Natural killer cell treated with Interleukin-12 subunit alpha and Interleukin-12 subunit beta and Interleukin-15 and Interleukin-18, amount 100 ng/mL, for 72 hours (primary cell): ENCODE data around the gene DSTN. TPM values are rescaled to one million over a fixed set of nuclear protein-coding genes. Genes with fewer than 3 reads are reported as not detected.
A peak's percentile ranks its signal among the peaks of the same experiment; 100 is the strongest.

Experiments used
- ATAC-seq, 2 donors: fragments of 150-1000 bp; cut with Tn5 transposase in 1 of 2; sonication (Bioruptor Pico), chemical (Tn5 transposase) in 1 of 2; 2 replicates each; pipeline ENCODE4 v1.10.0; 2021
- DNase-seq: peaks from one replicate; pipeline ENCODE4 v3.0.0; 2022; ENCODE audit warnings: low spot score
- H3K27ac Mint-ChIP-seq, 2 donors: 1 replicate in 1 of 2; 2 replicates in 1 of 2; pipeline ENCODE4 v1.8.0; 2022; ENCODE audit warnings: mixed read lengths in 2 of 2, mild to moderate bottlenecking in 1 of 2, moderate library complexity in 1 of 2
- H3K27me3 Mint-ChIP-seq, 2 donors: 1 replicate in 1 of 2; 2 replicates in 1 of 2; pipeline ENCODE4 v1.8.0; 2022; ENCODE audit warnings: mixed read lengths in 2 of 2
- H3K36me3 Mint-ChIP-seq: one replicate; pipeline ENCODE4 v1.8.0; 2022; ENCODE audit warnings: mixed read lengths
- H3K4me1 Mint-ChIP-seq, 2 donors: 1 replicate in 1 of 2; 2 replicates in 1 of 2; pipeline ENCODE4 v1.8.0; 2022; ENCODE audit warnings: low read depth in 2 of 2, mixed read lengths in 2 of 2, mild to moderate bottlenecking in 1 of 2
- H3K4me3 Mint-ChIP-seq: one replicate; pipeline ENCODE4 v1.8.0; 2022; ENCODE audit warnings: mixed read lengths
- H3K9me3 Mint-ChIP-seq: 2 replicates; pipeline ENCODE4 v1.8.0; 2022; ENCODE audit warnings: mixed read lengths
- total RNA-seq, 2 donors: library from RNA; stranded (reverse); gene quantifications; one replicate each; pipeline ENCODE4 v1.2.3, GENCODE V29; 2022

The DSTN gene
- total RNA-seq, result 10 to 100 TPM; 42.5 to 59.1 TPM

DNA sequence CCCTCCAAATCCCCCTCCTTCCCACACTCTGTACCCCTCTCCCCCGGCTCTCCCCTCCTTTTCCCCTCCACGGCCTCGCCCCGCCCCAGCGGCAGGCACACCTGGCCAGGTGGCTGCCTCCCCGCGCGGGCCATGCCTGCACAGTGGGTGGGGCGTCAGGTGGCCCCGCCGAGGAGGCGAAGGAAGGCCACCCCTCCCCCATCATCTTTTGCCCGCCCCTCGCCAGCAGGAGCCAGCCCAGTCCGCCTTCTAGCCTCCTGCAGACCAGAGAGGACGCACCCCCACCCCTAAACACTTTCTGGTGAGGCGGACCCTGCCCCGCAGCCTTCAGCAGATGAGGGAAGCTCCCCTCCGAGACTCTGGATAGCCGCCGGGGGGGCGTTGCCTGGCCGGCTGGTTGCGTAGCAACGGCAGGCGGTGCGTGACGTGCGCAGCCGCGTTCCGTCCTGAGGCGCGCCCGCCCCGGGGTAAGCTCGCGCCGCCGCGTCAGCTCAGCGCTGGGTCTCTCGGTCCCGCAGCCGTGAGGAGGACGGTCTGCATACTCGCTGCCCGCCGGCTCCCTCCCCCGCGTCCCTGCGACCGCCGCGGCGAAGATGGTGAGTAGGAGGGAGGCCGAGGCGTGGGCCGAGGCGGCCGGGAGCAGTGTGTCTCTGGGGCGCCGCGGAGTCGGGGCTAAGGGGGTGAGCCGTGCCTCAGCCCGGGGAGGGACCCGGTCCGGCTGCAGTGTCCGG, at the start of gene DSTN:
DSTN (plus strand) TSS at position 460 of the 731 bp plus-strand sequence; CDS start at position 594, 134 bp downstream.
- ATAC-seq (peak; percentile 94 to 97), DNase-seq (peak; percentile 94)
- H3K27ac Mint-ChIP-seq, result peak within 1 kb of the TSS; percentile 78 to 94
- H3K4me3 Mint-ChIP-seq, result peak within 1 kb of the TSS; percentile 91
- H3K36me3 Mint-ChIP-seq, result no peaks in the 10 kb centered on the region
- no peaks in the 10 kb centered on the region for H3K9me3 Mint-ChIP-seq
- peaks cover 8% of the 10 kb centered on the region in 2 donors for H3K27me3 Mint-ChIP-seq
- H3K4me1 Mint-ChIP-seq, result peaks cover 19 to 22% of the 10 kb centered on the region in 2 donors

DNA sequence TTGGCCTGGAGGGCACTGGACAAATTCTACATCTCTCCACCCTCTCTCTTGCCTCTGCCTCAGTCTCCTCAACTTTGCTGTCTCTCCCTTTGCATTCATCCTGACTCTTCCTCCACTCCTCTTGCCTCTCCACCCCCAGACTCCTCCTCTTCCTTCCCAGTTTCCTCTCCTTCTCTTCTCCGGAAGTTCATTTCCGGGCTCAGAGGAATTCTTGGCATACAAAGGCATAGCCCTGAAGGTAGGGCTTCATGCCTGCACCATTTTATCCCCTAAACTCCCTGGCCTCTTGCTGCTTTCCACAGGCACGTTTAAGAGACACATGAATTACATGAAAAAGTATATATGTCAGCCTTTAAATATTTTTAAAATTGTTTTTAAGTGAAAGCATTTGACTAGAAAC, 49.3 kb upstream of the DSTN start:
- DNase-seq (no peak), ATAC-seq (no peak)
- Mint-ChIP-seq H3K9me3 (no peaks in the 10 kb centered on the region), H3K27ac (peak overlapping the region in 1 of 2 donors; percentile 43), H3K4me1 (peaks cover 4 to 9% of the 10 kb centered on the region in 2 donors), H3K27me3 (peaks cover 0 to 4% of the 10 kb centered on the region in 2 donors), H3K4me3 (no peak overlapping the region), H3K36me3 (no peaks in the 10 kb centered on the region)

DNA sequence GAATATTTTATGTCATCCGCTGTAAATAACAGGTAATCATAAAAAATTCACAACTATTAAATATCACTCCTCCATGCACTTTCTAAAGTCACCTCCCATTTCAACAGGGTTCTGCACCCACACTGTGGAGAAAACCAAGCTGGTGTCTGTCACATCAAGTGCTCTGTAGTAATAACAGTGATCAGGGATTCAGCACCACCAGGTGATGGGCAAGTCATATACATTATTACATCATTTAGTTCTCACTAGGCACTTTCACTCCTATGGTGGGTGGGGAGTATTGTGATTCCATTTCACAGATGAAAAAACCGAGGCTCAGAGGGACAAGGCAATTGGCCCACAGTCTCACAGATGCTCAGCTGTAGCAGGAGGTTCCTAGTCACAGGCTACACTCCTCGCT, 47.3 kb upstream of the DSTN start:
- ATAC-seq (no peak), DNase-seq (no peak)
- Mint-ChIP-seq H3K27me3 (peaks cover 0 to 4% of the 10 kb centered on the region in 2 donors), H3K27ac (no peak overlapping the region), H3K9me3 (no peaks in the 10 kb centered on the region), H3K4me1 (peaks cover 4 to 9% of the 10 kb centered on the region in 2 donors), H3K36me3 (no peaks in the 10 kb centered on the region), H3K4me3 (no peak overlapping the region)

DNA sequence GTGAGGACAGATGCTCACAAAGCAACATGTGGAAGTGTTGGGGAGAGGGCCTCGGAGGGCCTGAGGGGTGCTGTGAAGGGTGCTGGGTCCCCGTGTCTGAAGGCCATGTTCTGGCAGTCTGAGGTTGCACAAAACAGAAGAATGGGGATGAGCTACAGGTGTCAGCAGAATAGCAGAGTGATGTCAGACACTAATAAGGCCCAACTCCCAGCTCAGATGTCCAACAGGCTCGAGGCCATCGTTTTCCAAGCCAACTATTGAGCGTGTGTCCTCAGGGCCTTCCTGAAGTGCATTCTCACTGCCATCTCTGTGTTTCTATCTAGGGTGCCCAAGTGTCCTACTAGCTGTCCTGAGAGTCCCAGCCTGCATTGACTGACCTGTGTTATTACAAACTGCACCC, 46.5 kb upstream of the DSTN start:
- no peaks in the 10 kb centered on the region for H3K9me3 Mint-ChIP-seq
- H3K36me3 Mint-ChIP-seq, result no peaks in the 10 kb centered on the region
- H3K27me3 Mint-ChIP-seq, result peaks cover 0 to 4% of the 10 kb centered on the region in 2 donors
- H3K4me3 Mint-ChIP-seq, result no peak overlapping the region
- H3K4me1 Mint-ChIP-seq, result peaks cover 4 to 9% of the 10 kb centered on the region in 2 donors
- peak overlapping the region in 1 of 2 donors; percentile 26 for H3K27ac Mint-ChIP-seq
- ATAC-seq, result no peak
- no peak for DNase-seq

DNA sequence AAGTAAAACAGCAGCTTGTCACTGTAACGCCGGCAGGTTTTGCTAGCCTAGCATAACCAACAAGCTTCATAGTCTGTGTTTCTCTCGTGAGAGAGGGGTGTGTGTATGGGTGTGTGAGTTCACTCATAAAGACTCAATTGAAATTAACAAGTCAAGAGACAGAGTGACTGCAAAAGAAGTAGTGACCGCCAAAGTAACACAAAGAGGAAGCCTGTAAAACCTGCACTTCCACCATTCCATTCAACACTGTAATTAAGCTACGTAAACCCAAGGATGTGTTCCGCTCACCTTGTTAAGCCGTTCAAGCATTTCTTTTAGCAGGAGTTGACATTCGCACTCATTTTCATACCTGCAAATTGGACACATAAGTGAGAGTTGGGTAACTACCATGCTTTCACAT, 45.3 kb upstream of the DSTN start:
- Mint-ChIP-seq H3K4me1 (peaks cover 4 to 12% of the 10 kb centered on the region in 2 donors), H3K36me3 (no peaks in the 10 kb centered on the region), H3K9me3 (no peaks in the 10 kb centered on the region), H3K27me3 (peaks cover 0 to 4% of the 10 kb centered on the region in 2 donors), H3K4me3 (no peak overlapping the region), H3K27ac (no peak overlapping the region)
- no peak for ATAC-seq
- no peak for DNase-seq

DNA sequence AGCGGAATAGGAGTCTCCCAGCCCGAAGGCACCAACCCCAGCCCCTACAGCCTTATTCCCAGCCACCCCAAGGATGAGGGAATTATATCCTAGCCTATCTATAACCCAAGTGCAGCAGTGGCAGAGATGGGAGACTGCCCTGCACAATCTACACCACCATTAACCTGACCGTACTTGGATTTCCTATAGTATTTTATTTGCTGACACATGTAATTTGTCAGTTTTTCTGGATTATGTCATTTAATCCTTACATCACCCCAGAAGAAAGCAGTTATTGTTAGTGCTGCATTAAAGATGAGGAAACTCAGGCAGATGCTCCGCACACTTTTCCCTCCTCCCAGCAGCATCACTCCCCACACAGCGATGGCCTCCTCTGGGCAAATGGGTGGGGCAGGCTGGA, 44.7 kb upstream of the DSTN start:
- Mint-ChIP-seq H3K27me3 (peaks cover 0 to 4% of the 10 kb centered on the region in 2 donors), H3K36me3 (no peaks in the 10 kb centered on the region), H3K4me3 (no peak overlapping the region), H3K9me3 (no peaks in the 10 kb centered on the region), H3K4me1 (peaks cover 4 to 15% of the 10 kb centered on the region in 2 donors), H3K27ac (no peak overlapping the region)
- no peak for ATAC-seq
- no peak for DNase-seq

DNA sequence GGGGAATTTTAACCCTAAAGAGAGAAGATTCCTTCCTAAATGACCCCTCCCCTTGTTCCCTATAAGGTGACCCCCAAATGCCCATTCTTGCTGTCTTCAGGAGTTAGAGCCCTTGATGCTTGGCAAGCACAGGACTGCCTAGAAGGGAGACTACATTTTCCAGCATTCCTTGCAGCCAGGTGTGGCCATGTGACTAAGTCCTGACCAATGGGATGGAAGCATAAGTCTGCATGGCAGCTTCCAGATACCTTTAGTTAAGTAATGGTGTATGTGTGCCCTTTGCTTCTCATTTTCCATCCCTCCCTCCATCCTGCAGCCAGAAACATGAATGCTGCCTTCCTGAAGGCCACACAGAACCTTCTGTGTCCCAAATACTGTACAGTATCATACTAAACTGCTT, 44.2 kb upstream of the DSTN start:
- Mint-ChIP-seq H3K36me3 (no peaks in the 10 kb centered on the region), H3K9me3 (no peaks in the 10 kb centered on the region), H3K27me3 (peaks cover 0 to under 1% of the 10 kb centered on the region in 2 donors), H3K27ac (no peak overlapping the region), H3K4me1 (peaks cover under 1 to 12% of the 10 kb centered on the region in 2 donors), H3K4me3 (no peak overlapping the region)
- DNase-seq (no peak), ATAC-seq (no peak)

DNA sequence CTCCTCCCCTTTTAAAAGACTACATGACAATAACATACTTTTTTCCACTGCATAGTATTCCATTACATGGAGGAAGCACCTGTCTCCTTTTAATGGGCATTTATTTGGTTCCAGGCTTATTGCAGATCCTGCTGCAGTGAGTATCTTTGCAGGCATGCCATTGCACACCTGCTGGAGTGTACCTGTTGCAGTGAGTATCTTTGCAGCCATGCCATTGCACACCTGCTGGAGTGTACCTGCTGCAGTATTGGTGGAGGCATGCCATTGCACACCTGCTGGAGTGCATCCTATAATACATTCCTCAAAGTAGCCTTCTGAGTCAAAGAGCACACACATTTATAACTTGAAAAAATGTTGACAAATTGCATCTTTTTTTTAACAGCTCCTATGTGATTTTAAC, 40.3 kb upstream of the DSTN start:
- Mint-ChIP-seq H3K27me3 (no peaks in the 10 kb centered on the region), H3K9me3 (no peaks in the 10 kb centered on the region), H3K4me3 (no peak overlapping the region), H3K4me1 (peaks cover 23 to 25% of the 10 kb centered on the region in 2 donors), H3K27ac (peak overlapping the region in 1 of 2 donors; percentile 59), H3K36me3 (no peaks in the 10 kb centered on the region)
- ATAC-seq (no peak), DNase-seq (no peak)

DNA sequence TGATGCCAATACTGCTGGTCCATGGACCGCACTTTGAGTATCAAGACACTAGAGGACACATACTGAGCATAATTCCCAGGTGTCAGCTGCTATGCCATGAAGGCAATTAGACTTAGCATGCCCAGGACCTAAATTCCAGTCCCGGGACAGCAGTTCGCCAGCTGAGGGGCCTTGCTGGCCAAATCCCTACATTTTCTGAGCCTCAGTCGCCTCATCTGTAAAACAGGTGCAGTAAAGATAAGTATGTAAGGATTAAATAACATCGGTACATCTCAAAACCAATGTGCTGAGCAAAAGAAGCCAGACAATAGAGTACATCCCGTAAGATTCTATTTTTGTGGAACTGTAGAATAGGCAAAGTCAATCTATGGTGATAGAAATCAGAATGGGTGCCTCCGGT, 39.7 kb upstream of the DSTN start:
- Mint-ChIP-seq H3K27me3 (no peaks in the 10 kb centered on the region), H3K9me3 (no peaks in the 10 kb centered on the region), H3K36me3 (no peaks in the 10 kb centered on the region), H3K4me1 (peaks cover 23 to 25% of the 10 kb centered on the region in 2 donors), H3K27ac (peak overlapping the region; percentile 27 to 28), H3K4me3 (peak overlapping the region; percentile 66)
- DNase-seq, result no peak
- ATAC-seq, result no peak

DNA sequence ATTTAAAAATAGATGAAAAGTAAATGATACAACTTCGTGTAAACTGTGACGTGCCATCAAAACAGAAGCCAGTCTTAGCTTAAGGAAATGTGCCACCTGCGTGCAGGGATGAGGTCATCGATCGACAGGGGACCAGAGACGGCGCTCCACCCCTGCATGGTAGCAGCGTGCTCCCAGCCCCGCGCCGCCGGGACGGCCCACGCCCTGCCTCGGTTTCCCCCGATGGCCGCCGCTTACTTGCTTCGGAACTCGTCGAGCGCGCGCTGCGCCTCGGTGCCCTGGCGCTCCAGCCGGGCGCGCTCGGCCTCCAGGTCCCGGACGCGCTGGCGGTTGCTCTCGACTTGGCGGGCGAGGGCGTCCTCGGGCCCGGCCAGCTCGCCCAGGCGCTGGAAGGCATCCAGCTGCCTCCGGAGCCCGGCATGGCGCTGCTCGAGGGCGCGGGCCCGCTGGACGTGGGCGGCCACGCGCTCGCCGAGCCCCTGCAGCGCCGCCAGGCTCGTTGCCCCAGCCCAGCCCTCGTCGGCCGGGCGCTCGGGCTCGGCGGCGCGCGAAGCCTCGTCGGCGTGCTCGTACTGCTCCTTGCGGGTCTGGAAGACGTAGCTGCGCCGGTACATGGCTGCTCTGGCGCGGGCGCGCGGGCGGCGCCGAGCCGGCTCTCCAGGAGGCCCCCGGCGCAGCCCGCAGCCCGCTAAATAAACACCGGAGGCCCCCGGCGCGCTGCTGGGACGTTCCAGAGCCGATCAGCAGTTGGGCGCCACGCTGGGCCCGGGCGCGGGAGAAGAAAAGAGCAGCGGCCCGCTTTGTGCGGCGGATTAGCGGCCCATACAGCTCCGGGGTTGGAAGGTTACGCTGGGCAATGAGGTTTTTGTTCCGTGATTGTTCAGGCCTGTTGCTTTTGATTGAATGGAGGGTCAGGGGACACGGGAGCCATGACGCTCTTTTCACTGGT, 38.9 kb upstream of the DSTN start, which contains the start of gene BFSP1:
BFSP1 (minus strand) TSS at position 664 of the 949 bp plus-strand sequence; CDS start at position 614, 50 bp downstream.
- Mint-ChIP-seq H3K36me3 (no peaks in the 10 kb centered on the region), H3K27me3 (no peaks in the 10 kb centered on the region), H3K4me3 (peak within 1 kb of the TSS; percentile 85), H3K9me3 (no peaks in the 10 kb centered on the region), H3K27ac (peak within 1 kb of the TSS; percentile 57 to 59), H3K4me1 (peaks cover 23 to 25% of the 10 kb centered on the region in 2 donors)
- ATAC-seq (peak; percentile 81 to 87), DNase-seq (peak; percentile 65)

DNA sequence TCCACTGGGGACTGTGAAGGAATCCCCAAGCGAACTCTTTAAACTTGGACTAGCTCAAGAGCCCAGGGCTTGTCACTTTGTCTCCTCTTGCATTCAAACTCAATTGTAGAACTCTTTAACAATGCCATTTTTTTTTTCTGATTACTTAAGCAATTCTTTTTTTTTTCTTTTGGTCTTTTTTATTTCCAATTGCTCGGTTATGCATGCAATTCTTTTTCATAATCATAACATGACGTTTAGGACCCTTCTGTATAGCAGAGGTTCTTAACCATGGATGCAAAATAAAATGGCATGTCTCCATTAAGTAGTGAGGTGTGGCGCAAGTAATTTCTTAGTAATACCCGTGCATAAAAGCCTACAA, 38.2 kb upstream of the DSTN start:
- H3K4me3 Mint-ChIP-seq, result peak overlapping the region; percentile 85
- no peaks in the 10 kb centered on the region for H3K9me3 Mint-ChIP-seq
- no peaks in the 10 kb centered on the region for H3K27me3 Mint-ChIP-seq
- peaks cover 23 to 26% of the 10 kb centered on the region in 2 donors for H3K4me1 Mint-ChIP-seq
- H3K36me3 Mint-ChIP-seq, result no peaks in the 10 kb centered on the region
- ATAC-seq (no peak), DNase-seq (no peak)
- peak overlapping the region; percentile 57 to 59 for H3K27ac Mint-ChIP-seq

DNA sequence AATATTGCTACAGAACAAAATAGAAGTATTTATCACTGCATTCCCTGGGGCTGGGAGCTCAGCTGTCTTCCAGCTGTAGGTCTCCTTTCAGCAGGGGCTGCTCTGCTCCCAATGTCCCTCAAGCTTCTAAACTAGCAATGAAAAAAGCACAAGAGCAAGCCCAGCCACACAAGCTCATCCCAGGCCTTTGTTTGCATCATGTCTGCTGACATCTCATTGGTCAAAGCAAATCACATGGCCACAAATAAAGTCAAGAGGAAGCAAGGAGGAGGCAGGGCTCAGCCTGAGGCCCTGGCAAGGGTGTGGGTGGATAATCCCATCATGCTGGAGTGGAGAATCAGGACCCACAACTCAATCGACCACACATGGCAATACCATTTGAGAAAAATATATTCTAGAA, 36.5 kb upstream of the DSTN start:
- no peak overlapping the region for H3K4me3 Mint-ChIP-seq
- peaks cover 32 to 36% of the 10 kb centered on the region in 2 donors for H3K4me1 Mint-ChIP-seq
- ATAC-seq, result no peak
- no peaks in the 10 kb centered on the region for H3K9me3 Mint-ChIP-seq
- H3K27ac Mint-ChIP-seq, result no peak overlapping the region
- H3K27me3 Mint-ChIP-seq, result peaks cover 0 to 2% of the 10 kb centered on the region in 2 donors
- DNase-seq, result no peak
- no peaks in the 10 kb centered on the region for H3K36me3 Mint-ChIP-seq

DNA sequence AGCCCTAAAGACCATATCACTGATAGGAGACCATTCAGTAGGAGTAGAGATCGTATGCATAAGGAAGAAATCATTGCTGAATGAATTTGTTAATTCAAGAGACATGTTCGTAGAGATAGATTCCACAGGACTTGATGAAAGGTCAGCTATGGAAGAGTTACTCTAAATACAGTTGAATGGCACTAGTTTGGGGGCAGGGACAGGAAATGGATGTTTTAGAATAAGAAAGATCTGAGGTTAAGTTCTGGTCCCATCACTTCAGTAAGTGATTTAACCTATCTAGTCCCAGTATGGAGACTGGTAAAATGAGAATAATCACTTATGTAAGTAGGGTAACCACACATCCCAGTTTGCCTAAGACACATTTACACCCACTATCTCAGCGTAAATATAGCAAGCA, 35.8 kb upstream of the DSTN start:
- no peak for DNase-seq
- H3K4me3 Mint-ChIP-seq, result no peak overlapping the region
- no peak for ATAC-seq
- H3K9me3 Mint-ChIP-seq, result no peaks in the 10 kb centered on the region
- H3K36me3 Mint-ChIP-seq, result no peaks in the 10 kb centered on the region
- peaks cover 0 to 2% of the 10 kb centered on the region in 2 donors for H3K27me3 Mint-ChIP-seq
- H3K27ac Mint-ChIP-seq, result peak overlapping the region in 1 of 2 donors; percentile 47
- H3K4me1 Mint-ChIP-seq, result peaks cover 32 to 39% of the 10 kb centered on the region in 2 donors
